Astrocyte (in vitro differentiated cells and primary cell): ENCODE data around the gene BMF. TPM values are rescaled to one million over a fixed set of nuclear protein-coding genes. Genes with fewer than 3 reads are reported as not detected.

Source experiments
- DNase-seq: peaks from one replicate; pipeline ENCODE4 v3.0.0-alpha.2; 2010; ENCODE audit warnings: low read depth
- FAIRE-seq: peaks from 2 replicates; lab custom pipeline; 2011; peaks lifted over from hg19 to GRCh38; lab: Jason Lieb, UNC
- H2AFZ ChIP-seq: 2 replicates; pipeline ENCODE4 v1.6.0; 2012; ENCODE audit warnings: low read depth, low read length, inconsistent platforms
- H3K27ac ChIP-seq: 2 replicates; pipeline ENCODE4 v1.5.1; 2011; ENCODE audit warnings: low read depth, low read length, inconsistent platforms
- H3K27me3 ChIP-seq: 2 replicates; pipeline ENCODE4 v1.6.0; 2011; ENCODE audit warnings: low read length, inconsistent platforms; ENCODE audit not compliant: insufficient read depth
- H3K36me3 ChIP-seq: 2 replicates; pipeline ENCODE4 v1.5.1; 2011; ENCODE audit warnings: low read length, inconsistent platforms; ENCODE audit not compliant: insufficient read depth
- H3K4me1 ChIP-seq: 2 replicates; pipeline ENCODE4 v1.5.1; 2011; ENCODE audit warnings: low read length, inconsistent platforms; ENCODE audit not compliant: insufficient read depth
- H3K4me2 ChIP-seq: 2 replicates; pipeline ENCODE4 v1.6.0; 2012; ENCODE audit warnings: low read length, inconsistent platforms
- H3K4me3 ChIP-seq: 2 replicates; pipeline ENCODE4 v1.5.1; 2011; ENCODE audit warnings: low read depth, mild to moderate bottlenecking, low read length, inconsistent platforms; ENCODE audit not compliant: insufficient read depth
- H3K79me2 ChIP-seq: 2 replicates; pipeline ENCODE4 v1.6.0; 2012; ENCODE audit warnings: mild to moderate bottlenecking, low read length, inconsistent platforms; ENCODE audit not compliant: insufficient read depth
- H3K9ac ChIP-seq: 2 replicates; pipeline ENCODE4 v1.6.0; 2012; ENCODE audit warnings: mild to moderate bottlenecking, low read length, inconsistent platforms
- H3K9me3 ChIP-seq: 2 replicates; pipeline ENCODE4 v1.5.1; 2012; ENCODE audit warnings: low read depth, mild to moderate bottlenecking, low read length, inconsistent platforms; ENCODE audit not compliant: insufficient read depth
- H4K20me1 ChIP-seq: 2 replicates; pipeline ENCODE4 v1.6.0; 2012; ENCODE audit warnings: low read length, inconsistent platforms; ENCODE audit not compliant: insufficient read depth
- H3K27ac Mint-ChIP-seq: one replicate; pipeline ENCODE4 v1.8.0; 2021; ENCODE audit warnings: mild to moderate bottlenecking, mixed read lengths; ENCODE audit not compliant: unreplicated experiment
- H3K27me3 Mint-ChIP-seq: one replicate; pipeline ENCODE4 v1.8.0; 2021; ENCODE audit warnings: low read depth, mixed read lengths; ENCODE audit not compliant: unreplicated experiment
- H3K36me3 Mint-ChIP-seq: one replicate; pipeline ENCODE4 v1.8.0; 2021; ENCODE audit warnings: low read depth, mixed read lengths; ENCODE audit not compliant: unreplicated experiment
- H3K4me1 Mint-ChIP-seq: one replicate; pipeline ENCODE4 v1.8.0; 2021; ENCODE audit warnings: low read depth, mixed read lengths; ENCODE audit not compliant: unreplicated experiment
- H3K4me3 Mint-ChIP-seq: one replicate; pipeline ENCODE4 v1.8.0; 2021; ENCODE audit warnings: mild to moderate bottlenecking, moderate library complexity, mixed read lengths; ENCODE audit not compliant: unreplicated experiment
- H3K9me3 Mint-ChIP-seq: one replicate; pipeline ENCODE4 v1.8.0; 2021; ENCODE audit warnings: mild to moderate bottlenecking, mixed read lengths; ENCODE audit not compliant: unreplicated experiment
- CTCF ChIP-seq: IDR thresholded peaks from 2 replicates; pipeline ENCODE4 v1.5.1; 2011; ENCODE audit warnings: low read depth, mild to moderate bottlenecking, inconsistent platforms, low read length, moderate library complexity; ENCODE audit not compliant: insufficient read depth
- EZH2 ChIP-seq: IDR thresholded peaks from 2 replicates; pipeline ENCODE4 v1.6.1; 2012; ENCODE audit warnings: mild to moderate bottlenecking, low read length, inconsistent platforms; ENCODE audit not compliant: insufficient read depth
- total RNA-seq: library from RNA; stranded (reverse); gene quantifications from 2 replicates; pipeline ENCODE4 v1.2.1, GENCODE V29; 2021

Gene BMF
- total RNA-seq, 1 donor from 2014 or later = 31.8 TPM

DNA sequence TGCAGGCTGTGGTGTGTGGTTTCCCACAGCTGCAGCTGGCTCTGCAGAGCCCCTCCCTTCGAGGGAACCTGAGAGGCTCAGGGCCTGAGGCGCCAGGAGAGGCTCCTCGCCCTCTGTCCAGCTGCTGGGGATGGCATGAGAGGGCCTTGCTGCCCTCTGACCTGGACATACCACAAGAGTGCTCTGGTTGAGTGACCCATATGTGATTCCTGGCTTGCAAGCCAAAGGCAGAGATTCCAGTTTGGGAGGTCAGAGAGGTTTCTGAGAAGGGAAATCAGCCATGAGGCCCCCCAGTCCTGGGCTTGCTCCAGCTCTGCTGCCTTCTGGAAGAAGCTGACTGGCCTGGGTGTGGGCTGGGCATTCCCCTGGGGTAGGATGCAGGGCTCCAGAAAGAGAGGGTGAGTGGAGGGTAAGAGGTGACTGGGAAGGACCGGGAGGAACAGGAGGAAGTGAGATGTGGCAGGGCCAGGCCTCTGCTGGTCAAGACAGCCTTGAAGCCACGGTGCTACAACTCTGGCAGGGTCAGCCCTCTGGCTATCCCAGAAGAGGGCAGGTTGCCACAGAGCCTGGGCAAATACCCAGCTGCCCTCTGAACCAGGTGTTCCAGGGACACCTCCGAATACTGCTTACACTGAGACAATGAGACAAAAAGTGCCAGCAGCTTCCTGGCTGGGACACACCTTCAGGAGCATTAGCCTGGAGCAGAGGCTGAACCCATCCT lies 53.7 kb downstream of the BMF start:
- no peak overlapping the region for H2AFZ ChIP-seq
- peaks cover 14% of the 10 kb centered on the region for H3K4me1 ChIP-seq
- no peak overlapping the region for H3K9ac ChIP-seq
- H3K4me1 Mint-ChIP-seq = peaks cover 32% of the 10 kb centered on the region
- H3K27me3 Mint-ChIP-seq = no peaks in the 10 kb centered on the region
- no peaks in the 10 kb centered on the region for H3K36me3 ChIP-seq
- no peak for TF ChIP-seq CTCF
- TF ChIP-seq EZH2 = no peak
- no peak for FAIRE-seq
- peaks cover 9% of the 10 kb centered on the region for H3K36me3 Mint-ChIP-seq
- no peak overlapping the region for H3K4me2 ChIP-seq
- no peak overlapping the region for H3K4me3 Mint-ChIP-seq
- no peaks in the 10 kb centered on the region for H3K27me3 ChIP-seq
- no peak overlapping the region for H3K4me3 ChIP-seq
- DNase-seq = peak; percentile 47
- no peaks in the 10 kb centered on the region for H3K79me2 ChIP-seq
- no peak overlapping the region for H3K27ac ChIP-seq
- H3K9me3 ChIP-seq = no peaks in the 10 kb centered on the region
- no peaks in the 10 kb centered on the region for H3K9me3 Mint-ChIP-seq
- H3K27ac Mint-ChIP-seq = no peak overlapping the region
- no peaks in the 10 kb centered on the region for H4K20me1 ChIP-seq

DNA sequence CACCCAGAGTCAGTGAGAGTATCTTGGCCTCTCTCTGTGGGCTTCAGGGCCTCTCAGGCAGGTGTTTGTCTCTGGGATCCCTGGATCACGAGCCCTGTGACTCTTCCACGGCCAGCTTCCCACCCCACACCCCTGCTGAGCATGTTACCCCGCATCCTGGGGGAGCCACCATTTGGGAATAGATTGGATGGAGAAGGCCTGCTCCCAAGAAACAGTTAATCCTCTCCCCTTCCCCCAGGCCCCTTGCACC lies 54.1 kb downstream of the BMF start:
- Histone ChIP-seq H3K27ac (no peak overlapping the region), H3K79me2 (no peaks in the 10 kb centered on the region), H3K9ac (no peak overlapping the region), H3K4me1 (peaks cover 14% of the 10 kb centered on the region), H3K9me3 (no peaks in the 10 kb centered on the region), H3K36me3 (no peaks in the 10 kb centered on the region), H3K4me3 (no peak overlapping the region), H3K4me2 (no peak overlapping the region), H2AFZ (no peak overlapping the region), H3K27me3 (no peaks in the 10 kb centered on the region), H4K20me1 (no peaks in the 10 kb centered on the region)
- Mint-ChIP-seq H3K4me3 (no peak overlapping the region), H3K9me3 (no peaks in the 10 kb centered on the region), H3K27me3 (no peaks in the 10 kb centered on the region), H3K36me3 (peaks cover 9% of the 10 kb centered on the region), H3K27ac (no peak overlapping the region), H3K4me1 (peaks cover 32% of the 10 kb centered on the region)
- TF ChIP-seq EZH2 (no peak), CTCF (no peak)
- FAIRE-seq = no peak
- no peak for DNase-seq

- H3K79me2 ChIP-seq = no peaks in the 10 kb centered on the region
- H3K4me2 ChIP-seq = no peak overlapping the region
- Mint-ChIP-seq H3K27me3 (no peaks in the 10 kb centered on the region), H3K27ac (peak overlapping the region; percentile 23), H3K36me3 (peaks cover 9% of the 10 kb centered on the region), H3K9me3 (no peaks in the 10 kb centered on the region), H3K4me3 (peak overlapping the region; percentile 2), H3K4me1 (peaks cover 32% of the 10 kb centered on the region)
- no peak for TF ChIP-seq EZH2
- TF ChIP-seq CTCF = no peak
- H3K4me3 ChIP-seq = no peak overlapping the region
- H3K36me3 ChIP-seq = no peaks in the 10 kb centered on the region
- H3K27me3 ChIP-seq = no peaks in the 10 kb centered on the region
- no peaks in the 10 kb centered on the region for H4K20me1 ChIP-seq
- H3K27ac ChIP-seq = no peak overlapping the region
- DNase-seq (no peak), FAIRE-seq (no peak)
- H2AFZ ChIP-seq = no peak overlapping the region
- H3K4me1 ChIP-seq = peaks cover 14% of the 10 kb centered on the region
- no peak overlapping the region for H3K9ac ChIP-seq
- no peaks in the 10 kb centered on the region for H3K9me3 ChIP-seq
Measured at GRCh38 chr15:40053831-40054604, 54.7 kb downstream of the BMF start.
